ENCODE measurements around the gene PTK6. TPM values are rescaled to one million over a fixed set of nuclear protein-coding genes. Genes with fewer than 3 reads are reported as not detected.

PTK6 gene
- total RNA-seq, 2 donors from 2014 or later = 0.22 TPM; not detected in 1

DNA sequence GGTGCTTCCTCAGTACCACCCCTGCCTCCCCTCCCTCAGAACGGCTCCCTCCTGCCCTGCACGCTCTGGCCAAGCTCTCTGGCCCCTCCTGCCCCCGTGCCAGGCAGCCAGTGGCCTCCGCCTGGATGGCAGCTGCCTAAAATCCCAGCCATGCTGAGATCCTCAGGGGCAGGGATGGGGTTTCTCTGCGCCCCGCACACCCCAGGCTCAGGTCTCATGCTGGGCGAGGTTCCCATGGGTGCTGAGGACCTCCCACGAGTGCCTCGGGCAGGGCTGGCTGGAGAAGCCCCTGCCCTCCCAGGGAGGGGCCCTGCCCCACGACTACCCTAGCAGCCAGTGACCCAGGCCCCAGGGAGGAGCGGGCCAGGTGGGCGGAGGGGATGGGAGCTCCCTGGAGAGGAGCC is 2.7 kb downstream of the PTK6 start:
- Histone ChIP-seq H3K36me3 (ENCODE audit: control insufficient read depth, insufficient read depth, low read length) (no peaks in the 10 kb centered on the region), H3K9ac (ENCODE audit: extremely low read depth, low read length, poor library complexity, severe bottlenecking) (no peak overlapping the region), H3K4me1 (ENCODE audit: control insufficient read depth, insufficient read depth, low read length) (no peaks in the 10 kb centered on the region), H3K27me3 (ENCODE audit: control insufficient read depth, insufficient read depth, low read length, poor library complexity, severe bottlenecking) (no peaks in the 10 kb centered on the region), H3K27ac (ENCODE audit: low read depth, low read length) (no peak overlapping the region), H3K4me3 (ENCODE audit: low read length) (no peak overlapping the region), H3K9me3 (ENCODE audit: control insufficient read depth, low read length) (no peaks in the 10 kb centered on the region)
- TF ChIP-seq, protein P1, sequence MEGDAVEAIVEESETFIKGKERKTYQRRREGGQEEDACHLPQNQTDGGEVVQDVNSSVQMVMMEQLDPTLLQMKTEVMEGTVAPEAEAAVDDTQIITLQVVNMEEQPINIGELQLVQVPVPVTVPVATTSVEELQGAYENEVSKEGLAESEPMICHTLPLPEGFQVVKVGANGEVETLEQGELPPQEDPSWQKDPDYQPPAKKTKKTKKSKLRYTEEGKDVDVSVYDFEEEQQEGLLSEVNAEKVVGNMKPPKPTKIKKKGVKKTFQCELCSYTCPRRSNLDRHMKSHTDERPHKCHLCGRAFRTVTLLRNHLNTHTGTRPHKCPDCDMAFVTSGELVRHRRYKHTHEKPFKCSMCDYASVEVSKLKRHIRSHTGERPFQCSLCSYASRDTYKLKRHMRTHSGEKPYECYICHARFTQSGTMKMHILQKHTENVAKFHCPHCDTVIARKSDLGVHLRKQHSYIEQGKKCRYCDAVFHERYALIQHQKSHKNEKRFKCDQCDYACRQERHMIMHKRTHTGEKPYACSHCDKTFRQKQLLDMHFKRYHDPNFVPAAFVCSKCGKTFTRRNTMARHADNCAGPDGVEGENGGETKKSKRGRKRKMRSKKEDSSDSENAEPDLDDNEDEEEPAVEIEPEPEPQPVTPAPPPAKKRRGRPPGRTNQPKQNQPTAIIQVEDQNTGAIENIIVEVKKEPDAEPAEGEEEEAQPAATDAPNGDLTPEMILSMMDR (conservative IDR thresholded peaks at IDR 0.05) = no peak
- Mint-ChIP-seq H3K27me3 (ENCODE audit: insufficient read depth) (no peaks in the 10 kb centered on the region), H3K4me3 (no peak overlapping the region), H3K36me3 (ENCODE audit: low read depth) (no peaks in the 10 kb centered on the region), H3K4me1 (no peaks in the 10 kb centered on the region), H3K27ac (no peak overlapping the region), H3K9me3 (no peaks in the 10 kb centered on the region)
- 89 to 97% methylated on average over 5 to 12 of the region's 12 CpGs for WGBS, 2 experiments (ENCODE audit: insufficient coverage in 1 of 2, insufficient read length in 1 of 2)
- no peak for DNase-seq

DNA sequence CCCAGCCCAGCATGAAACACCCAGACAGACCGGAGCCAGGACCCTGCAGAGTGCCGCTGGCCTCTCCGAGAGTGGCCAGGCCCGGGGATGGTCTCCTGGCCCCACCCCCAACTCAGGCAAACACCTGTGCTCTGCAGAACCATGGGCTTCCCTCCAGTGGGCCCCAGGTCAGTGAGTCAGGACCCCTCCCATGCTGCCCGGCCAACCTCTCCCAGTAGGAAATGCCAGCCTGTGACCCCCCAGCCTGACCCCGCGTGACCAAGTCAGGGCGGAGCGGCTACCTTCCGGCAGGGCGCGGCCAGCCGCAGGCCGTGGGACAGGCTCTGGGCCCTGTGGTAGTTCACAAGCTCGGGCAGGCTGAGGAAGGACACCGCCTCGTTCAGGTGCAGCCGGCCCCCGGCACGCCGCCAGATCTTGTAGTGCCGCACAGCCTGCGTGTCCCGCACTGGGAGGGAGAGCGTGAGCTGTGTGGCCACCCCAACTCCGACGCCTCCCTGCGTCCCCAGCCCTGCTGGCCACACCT is 3.2 kb downstream of the PTK6 start:
- no peaks in the 10 kb centered on the region for H3K9me3 ChIP-seq (ENCODE audit: control insufficient read depth, low read length)
- H3K27me3 Mint-ChIP-seq (ENCODE audit: insufficient read depth) = no peaks in the 10 kb centered on the region
- H3K36me3 Mint-ChIP-seq (ENCODE audit: low read depth) = no peaks in the 10 kb centered on the region
- 91 to 96% methylated on average over 25 to 28 of the region's 28 CpGs for WGBS, 2 experiments (ENCODE audit: insufficient coverage in 1 of 2, insufficient read length in 1 of 2)
- no peak overlapping the region for H3K9ac ChIP-seq (ENCODE audit: extremely low read depth, low read length, poor library complexity, severe bottlenecking)
- DNase-seq = peak; percentile 54
- no peaks in the 10 kb centered on the region for H3K9me3 Mint-ChIP-seq
- H3K4me1 Mint-ChIP-seq = no peaks in the 10 kb centered on the region
- H3K4me3 Mint-ChIP-seq = no peak overlapping the region
- H3K27ac Mint-ChIP-seq = no peak overlapping the region
- H3K4me1 ChIP-seq (ENCODE audit: control insufficient read depth, insufficient read depth, low read length) = no peaks in the 10 kb centered on the region
- no peak overlapping the region for H3K4me3 ChIP-seq (ENCODE audit: low read length)
- TF ChIP-seq, protein P1 (conservative IDR thresholded peaks at IDR 0.05) = no peak
- no peaks in the 10 kb centered on the region for H3K27me3 ChIP-seq (ENCODE audit: control insufficient read depth, insufficient read depth, low read length, poor library complexity, severe bottlenecking)
- H3K36me3 ChIP-seq (ENCODE audit: control insufficient read depth, insufficient read depth, low read length) = no peaks in the 10 kb centered on the region
- no peak overlapping the region for H3K27ac ChIP-seq (ENCODE audit: low read depth, low read length)

DNA sequence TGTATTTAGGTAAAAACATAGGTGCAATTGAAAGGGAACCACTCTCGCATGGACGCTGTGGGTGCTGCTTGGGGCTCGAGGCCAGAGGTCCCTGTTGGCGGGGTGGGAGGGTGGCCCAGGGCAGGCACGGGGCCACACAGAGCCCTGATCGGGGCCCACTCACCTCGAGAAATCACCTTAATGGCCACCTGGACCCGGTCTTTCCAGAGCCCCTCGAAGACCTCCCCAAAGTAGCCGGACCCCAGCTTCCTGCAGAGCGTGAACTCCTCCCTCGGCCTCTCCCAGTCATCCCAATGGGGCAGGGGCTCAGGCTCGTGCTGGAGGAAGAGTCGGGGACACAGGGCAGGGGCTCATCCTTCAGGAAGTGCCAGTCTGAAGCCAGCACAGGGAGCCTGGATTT is 3.8 kb downstream of the PTK6 start:
- H3K4me1 ChIP-seq (ENCODE audit: control insufficient read depth, insufficient read depth, low read length) = no peaks in the 10 kb centered on the region
- no peaks in the 10 kb centered on the region for H3K36me3 ChIP-seq (ENCODE audit: control insufficient read depth, insufficient read depth, low read length)
- no peaks in the 10 kb centered on the region for H3K36me3 Mint-ChIP-seq (ENCODE audit: low read depth)
- 91 to 94% methylated on average over 9 to 14 of the region's 14 CpGs for WGBS, 2 experiments (ENCODE audit: insufficient coverage in 1 of 2, insufficient read length in 1 of 2)
- H3K9me3 ChIP-seq (ENCODE audit: control insufficient read depth, low read length) = no peaks in the 10 kb centered on the region
- TF ChIP-seq, protein P1 (conservative IDR thresholded peaks at IDR 0.05) = no peak
- no peak for DNase-seq
- no peak overlapping the region for H3K27ac ChIP-seq (ENCODE audit: low read depth, low read length)
- H3K9me3 Mint-ChIP-seq = no peaks in the 10 kb centered on the region
- no peaks in the 10 kb centered on the region for H3K4me1 Mint-ChIP-seq
- H3K9ac ChIP-seq (ENCODE audit: extremely low read depth, low read length, poor library complexity, severe bottlenecking) = no peak overlapping the region
- no peaks in the 10 kb centered on the region for H3K27me3 ChIP-seq (ENCODE audit: control insufficient read depth, insufficient read depth, low read length, poor library complexity, severe bottlenecking)
- H3K4me3 Mint-ChIP-seq = no peak overlapping the region
- H3K4me3 ChIP-seq (ENCODE audit: low read length) = no peak overlapping the region
- H3K27me3 Mint-ChIP-seq (ENCODE audit: insufficient read depth) = no peaks in the 10 kb centered on the region
- H3K27ac Mint-ChIP-seq = no peak overlapping the region

All from endodermal cell (in vitro differentiated cells).